HG02973 (cell line): ENCODE measurements around the gene RALGDS.
A peak's percentile ranks its signal among the peaks of the same experiment; 100 is the strongest.

Experiments used
- ATAC-seq: cut with Tn5 transposase; IDR thresholded peaks from one replicate; pipeline ENCODE4 v1.9.1; 2021; ENCODE audit warnings: moderate library complexity; ENCODE audit not compliant: unreplicated experiment

Gene RALGDS

DNA sequence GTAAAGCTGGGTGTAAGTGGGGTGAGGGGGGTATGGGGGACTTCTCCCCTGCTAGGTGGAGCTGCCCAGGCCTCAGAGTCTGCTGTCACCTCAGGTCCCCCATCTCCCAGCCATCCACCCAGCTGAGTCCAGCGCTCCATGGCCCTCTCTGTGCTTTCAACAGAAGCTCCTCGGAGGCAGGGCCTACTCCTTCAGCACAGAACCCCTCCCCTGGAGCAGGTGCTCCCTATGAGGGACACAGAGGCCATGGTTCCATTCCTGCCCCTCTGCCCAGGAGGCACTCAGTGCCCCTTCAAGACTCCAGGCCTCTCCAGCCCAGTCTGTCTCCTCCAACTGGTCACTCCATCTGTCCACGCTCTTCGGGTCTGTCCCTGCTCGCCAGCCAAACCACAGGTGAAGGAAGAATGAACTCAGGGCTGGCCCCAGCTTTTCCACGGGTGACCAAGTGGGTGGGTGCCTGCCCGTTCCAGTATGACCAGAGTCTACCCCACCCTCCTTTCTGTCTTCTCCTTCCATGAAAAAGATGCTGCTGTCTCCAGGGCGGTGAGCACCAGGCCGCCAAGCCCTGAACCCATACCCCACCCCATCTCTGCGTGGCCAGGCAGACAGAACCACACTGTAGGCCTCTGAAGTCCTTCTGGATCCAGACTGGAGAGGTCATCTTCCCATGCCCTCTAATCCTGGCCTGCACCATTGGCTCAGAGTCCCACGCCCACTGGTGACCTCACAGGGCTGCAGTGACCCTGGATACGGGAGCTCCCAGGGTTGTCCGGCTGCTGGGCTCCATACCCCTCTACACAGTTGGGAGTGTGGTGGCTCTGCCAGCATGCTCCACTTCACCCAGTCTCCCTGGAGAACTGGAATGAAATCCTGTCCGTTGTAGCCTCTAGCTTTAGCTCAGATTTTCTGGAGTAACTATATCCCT is 30.8 kb upstream of the RALGDS start:
- ATAC-seq = no peak

DNA sequence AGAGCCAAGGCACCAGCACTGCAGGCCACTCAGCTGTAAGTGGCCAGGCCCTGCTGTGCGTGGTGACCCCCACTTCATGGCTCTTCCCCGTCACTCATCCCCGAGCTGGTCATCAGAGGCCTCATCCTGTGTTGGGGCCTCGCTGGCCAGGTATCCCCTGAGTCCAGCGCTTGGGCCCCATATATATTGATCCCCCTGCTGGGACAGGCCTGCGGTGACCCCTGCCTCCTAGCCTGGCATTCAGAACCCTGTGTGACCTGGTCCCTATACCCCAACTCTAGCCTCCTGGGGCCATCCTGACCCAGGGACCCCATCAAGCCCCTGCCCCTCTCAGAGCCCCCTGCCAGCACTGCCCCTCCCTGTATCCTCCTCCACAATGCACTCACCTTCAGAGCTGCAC is 30.0 kb upstream of the RALGDS start:
- no peak for ATAC-seq

DNA sequence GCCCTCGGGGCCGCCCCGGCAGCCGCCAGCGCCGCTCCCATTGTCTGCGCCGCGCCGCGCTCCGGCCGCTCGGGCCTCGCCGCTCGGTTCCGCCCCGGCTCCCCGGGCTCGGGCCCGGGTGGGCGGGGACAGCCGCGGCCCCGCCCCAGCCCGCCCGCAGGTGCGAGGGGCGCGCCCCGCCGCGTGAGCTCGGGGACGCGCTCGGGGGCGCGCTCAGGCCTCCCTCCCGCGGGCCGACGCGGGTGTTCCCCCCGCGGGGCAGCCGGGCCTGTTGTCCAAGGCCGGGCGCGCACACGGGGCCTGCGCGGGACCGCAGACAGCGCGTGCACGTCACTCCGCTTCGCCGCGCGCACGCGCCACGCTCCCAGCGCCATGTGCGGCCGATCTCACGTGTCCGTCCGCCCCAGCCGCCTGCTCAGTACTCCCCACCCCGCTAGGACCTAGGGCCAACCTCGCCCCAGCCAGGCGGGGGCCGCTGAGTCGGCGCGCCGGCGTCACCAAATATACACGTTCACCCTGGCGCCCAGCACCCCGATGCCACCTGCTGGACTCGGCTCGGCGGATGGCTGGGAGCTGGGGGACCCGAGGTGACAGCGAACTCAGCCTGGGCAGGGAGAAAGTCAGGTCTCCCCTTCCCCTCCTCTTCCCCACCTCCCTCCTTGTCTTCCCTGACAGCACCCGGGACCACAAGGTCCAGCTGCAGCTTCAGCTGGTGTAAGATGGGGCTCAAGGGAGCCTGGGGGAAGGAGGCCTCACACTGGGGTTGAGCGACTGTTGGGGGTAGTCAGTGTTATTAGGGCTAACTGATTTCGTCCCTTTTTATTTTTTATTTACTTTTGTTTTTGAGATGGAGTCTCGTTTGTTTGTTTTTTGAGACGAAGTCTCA is 28.3 kb upstream of the RALGDS start:
- ATAC-seq = peak; percentile 58

DNA sequence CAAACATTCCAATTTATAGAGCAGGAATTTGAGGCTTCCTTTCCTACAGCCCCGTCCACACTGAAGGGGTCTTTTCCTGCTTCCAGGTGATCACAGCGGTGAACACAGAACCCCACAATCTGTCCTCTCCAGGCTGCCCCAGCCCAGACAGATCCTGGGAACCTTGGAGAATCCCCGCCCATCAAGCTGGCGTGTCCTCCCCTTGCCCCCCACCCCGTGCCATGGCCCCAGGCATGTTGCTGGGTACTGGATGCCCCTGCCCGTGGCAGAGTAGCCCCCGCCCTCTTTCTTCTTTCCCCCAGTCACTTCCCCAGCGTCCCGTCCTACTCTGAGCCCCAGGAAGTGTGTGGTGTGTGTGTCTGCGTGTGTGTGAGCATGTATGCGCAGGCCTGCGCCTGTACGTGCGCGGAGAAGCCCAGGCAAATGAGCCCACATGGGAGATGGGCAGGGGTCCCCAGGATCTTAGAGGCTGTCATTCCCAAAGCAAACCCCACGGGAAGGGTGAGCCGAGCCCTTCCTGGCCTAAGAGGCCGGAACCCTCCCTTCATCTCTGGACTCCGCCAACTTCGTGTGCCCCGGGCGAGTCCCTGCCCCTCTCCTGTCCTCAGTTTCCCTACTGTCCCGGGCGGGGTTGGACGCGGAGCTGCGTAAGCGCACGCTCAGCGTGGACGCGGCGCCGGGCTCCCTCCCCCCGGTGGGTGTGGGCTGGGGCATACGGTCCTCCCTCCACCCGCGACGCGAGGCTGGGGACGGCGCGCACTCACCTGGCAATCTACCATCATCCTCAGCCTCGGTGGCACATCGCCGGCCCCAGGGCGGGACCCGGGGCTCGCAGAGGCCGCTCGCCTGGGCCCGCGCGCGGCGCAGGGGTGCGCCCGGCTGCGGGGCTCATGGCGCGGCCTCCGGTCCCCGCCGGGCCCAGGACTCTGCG is 27.4 kb upstream of the RALGDS start:
- ATAC-seq = peak; percentile 19

DNA sequence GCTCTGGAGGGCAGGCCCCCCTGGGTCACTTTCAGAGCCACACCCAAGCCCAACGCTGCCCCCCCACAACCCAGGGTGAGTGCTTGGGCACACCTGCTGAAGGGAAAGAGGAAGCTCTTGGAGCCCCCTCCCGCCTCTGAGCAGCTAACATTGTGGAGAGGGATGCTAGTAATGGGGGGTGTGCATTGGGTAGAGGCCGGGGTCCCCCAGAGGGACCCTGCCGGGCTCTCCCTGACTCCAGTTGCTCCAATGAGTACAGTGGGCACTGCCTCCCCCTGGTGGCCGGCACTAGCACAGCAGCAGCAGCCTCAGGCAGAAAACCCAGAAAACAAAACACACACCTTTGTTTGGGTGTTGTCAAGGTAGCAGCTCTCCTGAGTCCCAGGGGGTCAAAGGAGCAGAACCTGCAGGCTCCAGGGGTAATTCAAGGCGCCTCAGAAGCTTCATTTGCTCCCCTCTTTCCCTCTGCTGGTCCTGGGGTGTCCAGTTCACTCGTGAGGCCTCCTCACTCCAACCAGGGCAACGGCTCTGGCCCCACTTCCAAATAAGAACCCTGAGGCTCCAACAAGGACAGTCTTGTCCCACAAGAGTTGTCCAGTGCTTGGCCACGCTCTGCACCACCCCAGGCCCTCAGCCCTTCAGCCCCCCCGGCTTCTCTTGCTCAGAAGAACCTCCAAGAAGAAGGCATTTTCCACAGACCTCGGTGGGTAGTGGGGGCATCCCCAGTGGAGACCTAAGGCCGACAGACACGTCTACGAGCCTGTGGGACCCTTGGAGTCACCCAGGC is 26.6 kb upstream of the RALGDS start:
- ATAC-seq = no peak

DNA sequence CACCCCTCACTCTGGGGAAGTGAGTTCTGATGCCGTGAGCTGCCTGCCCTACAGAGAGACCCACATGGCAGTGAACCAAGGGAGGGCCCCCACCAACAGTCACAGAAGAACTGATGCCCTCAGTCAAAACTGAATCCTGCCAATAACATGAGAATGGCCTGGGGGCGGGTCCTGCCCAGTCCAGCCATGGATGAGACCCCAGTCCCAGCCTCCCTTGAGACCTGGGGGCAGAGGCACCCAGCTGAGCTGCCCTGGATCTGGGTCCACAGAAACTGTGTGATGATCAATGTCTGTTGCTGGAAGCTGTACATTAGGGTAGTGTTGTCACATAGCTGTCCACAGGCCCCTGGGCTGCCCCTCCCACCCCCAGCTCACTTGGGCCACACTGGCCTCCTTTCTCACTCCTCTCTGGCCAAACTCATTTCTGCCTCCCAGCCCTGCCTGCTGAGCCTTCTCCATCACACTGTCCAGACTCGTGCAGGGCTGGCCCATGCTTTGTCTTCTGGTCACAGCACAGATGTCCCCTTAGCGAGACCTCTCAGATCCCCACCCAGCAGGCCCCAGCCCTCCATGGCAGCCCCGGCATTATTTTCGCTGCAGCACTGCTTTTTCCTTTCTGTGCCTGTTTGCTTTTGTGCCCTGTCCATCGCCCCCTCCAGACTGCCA is 25.8 kb upstream of the RALGDS start:
- no peak for ATAC-seq

DNA sequence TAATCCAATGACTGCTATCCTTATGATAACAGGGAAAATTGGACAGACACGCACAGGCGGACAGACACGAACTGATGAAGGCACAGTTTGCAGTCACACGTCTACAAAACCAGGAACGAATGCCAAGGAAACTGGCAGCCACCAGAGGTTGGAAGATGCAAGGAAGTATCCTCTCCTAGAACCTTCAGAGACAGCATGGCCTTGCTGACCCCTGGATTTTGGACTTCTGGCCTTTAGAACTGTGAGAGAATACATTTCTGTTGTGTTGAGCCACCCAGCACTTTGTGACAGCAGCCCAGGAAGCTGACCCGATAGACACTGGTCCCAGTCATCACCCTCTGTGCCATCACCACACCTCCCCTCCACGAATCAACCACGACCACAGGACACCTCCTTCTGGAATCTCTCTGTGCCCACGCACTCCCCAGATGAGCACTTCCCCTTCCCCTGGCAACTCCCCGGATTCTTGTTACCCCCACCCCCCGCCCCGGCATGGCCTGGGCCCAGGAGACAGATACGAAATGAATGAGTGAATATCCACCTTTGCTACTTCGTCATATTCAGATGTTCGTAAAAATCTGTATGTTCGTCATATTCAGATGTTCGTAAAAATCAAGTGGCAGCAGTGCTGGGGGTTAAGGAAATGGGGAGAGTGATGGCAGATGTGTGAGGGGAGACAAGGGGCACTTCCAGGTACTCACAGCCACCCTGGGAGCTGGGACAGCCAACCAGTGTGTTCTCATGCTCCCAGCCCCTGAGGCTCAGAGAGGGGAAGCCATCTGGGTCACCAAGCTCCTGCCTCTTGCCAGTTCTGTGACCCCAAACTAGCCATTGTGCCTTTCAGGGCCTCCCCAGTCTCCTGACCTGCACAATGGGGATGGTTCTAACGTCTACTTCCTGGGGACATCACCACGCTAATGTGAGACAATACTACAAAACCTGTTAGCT is 24.1 kb upstream of the RALGDS start:
- ATAC-seq = no peak

- peak; percentile 21 for ATAC-seq
Observed at GRCh38 chr9:133144142-133144903, 23.3 kb upstream of the RALGDS start.

DNA sequence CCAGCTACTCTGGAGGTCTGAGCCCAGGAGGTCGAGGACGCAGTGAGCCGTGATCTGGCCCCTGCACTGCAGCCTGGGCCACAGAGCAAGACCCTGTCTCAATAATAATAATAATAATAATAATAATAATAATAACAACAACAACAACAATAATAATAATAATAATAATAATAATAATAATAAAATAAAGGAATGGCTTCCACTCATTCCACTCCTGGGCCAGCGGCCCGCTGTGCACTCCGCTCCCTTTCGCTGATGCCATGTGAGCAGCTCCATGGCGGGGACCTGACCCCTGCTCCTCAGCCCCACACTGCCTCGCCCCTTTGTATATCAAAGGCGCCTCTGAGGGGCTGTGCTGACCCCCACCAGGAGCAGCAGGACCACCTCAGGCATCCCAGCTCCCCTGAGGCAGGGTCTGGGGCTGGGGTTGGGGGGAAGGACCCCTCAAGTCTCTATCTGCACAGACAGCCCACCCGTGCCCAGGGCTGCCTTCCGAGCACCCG is 22.6 kb upstream of the RALGDS start:
- no peak for ATAC-seq

DNA sequence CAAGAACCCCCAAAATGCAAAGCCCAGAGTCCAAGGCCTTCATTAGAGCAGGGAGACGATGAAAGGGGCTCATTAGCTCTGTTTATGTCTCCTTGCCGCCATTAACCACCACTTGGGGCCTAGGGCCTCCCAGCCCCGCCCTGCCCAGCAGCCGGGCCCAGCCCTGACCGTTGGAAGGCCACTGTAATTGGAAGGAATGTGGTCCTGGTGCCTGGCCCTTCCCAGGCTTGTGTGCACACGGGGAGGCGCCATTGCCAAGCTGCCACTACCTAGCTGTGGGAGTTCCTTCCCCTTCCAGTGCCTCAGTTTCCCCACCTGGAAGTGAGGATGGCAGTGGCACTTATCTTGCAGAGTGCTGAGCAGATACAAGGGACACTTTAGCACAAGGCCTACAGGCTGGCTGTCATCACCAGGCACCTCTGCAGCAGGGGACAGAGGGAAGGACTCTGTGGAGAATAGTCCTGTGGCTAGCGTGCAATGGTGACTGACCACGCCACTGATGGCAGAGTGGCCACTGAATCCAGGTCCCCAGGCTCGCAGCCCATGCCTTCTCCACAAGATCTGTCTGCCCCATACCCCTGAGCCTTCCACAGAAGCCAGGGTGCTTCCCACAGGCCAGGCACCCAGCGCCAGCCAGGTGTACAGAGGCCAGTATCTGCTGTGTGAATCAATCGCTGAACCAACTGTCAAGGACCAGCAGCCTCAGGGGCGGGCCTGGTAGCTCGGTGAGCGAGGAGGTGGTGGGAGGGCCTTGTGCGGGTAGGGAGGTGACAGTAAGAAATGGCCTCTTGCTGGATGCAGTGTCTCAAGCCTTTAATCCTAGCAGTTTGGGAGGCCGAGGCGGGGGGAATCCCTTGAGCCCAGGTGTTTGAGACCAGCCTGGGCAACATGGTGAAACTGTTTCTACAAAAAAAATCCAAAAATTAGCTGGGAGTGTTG is 21.9 kb upstream of the RALGDS start:
- ATAC-seq = no peak

GRCh38 chr9:133141833-133142595 is 21.0 kb upstream of the RALGDS start:
- ATAC-seq = no peak

GRCh38 chr9:133140606-133141005 is 19.6 kb upstream of the RALGDS start:
- ATAC-seq = no peak

DNA sequence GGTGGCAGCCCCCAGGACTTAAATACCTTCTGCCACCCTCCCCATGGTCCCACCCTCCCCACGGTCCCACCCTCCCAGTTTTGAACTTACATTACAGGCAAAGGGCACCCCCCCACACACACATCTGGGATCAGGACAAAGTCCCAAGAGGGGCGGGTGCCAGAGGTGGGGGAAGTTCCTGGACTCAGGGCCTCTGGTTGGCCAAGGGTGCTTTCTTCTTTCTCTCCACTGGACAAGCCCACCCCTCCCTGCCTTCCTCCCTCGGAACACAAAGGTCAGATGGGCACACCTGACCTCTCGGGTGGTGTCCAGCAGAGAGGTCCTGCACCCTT is 19.1 kb upstream of the RALGDS start:
- ATAC-seq = no peak

GRCh38 chr9:133139246-133140173 is 18.5 kb upstream of the RALGDS start:
- ATAC-seq = no peak
